SK-N-SH (cell line): ENCODE results near the gene ZNF69.

Experiments used
- REST ChIP-seq: IDR thresholded peaks from 2 replicates; pipeline ENCODE4 v1.6.1; 2012; ENCODE audit warnings: mild to moderate bottlenecking, low read depth, low read length, moderate library complexity
- TAF1 ChIP-seq: IDR thresholded peaks from 2 replicates; pipeline ENCODE4 v1.6.1; 2012; ENCODE audit warnings: low read depth, mild to moderate bottlenecking, low read length, moderate library complexity, borderline replicate concordance

DNA sequence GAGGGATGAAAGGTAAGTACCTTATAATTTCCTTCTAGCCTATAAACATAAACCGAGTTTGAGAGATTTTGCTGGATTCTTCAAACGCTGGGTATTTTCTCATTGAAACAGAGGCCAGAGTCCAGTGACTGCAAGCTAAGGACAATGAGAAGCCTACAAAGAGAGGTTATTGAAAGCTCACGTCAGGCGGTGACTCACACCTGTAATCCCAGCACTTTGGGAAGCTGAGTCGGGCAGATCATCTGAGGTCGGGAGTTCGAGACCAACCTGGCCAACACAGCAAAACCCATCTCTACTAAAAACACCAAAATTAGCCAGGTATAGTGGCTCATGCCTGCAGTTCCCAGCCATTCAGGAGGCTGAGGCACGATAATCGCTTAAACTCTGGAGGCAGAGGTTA is 15.0 kb upstream of the ZNF69 start:
- TF ChIP-seq TAF1 (no peak), REST (no peak)
